SK-N-SH (cell line): Measurements from ENCODE around the gene CD81. TPM values are rescaled to one million over a fixed set of nuclear protein-coding genes. Genes with fewer than 3 reads are reported as not detected.
"Not testable (repeated sequence)": the region's sequence is repeated elsewhere in the genome, so short reads cannot be mapped to it uniquely, and the experiment has no call there.

Experiments used
- CTCF ChIA-PET: fragments of 300-600, 350-600 bp; formaldehyde crosslinking; extraction: SDS; loops from one replicate; lab custom pipeline; 2021; lab: Yijun Ruan, JAX
- POLR2A ChIA-PET: fragments of 350-600 bp; sonication (Branson Sonifier 250); formaldehyde crosslinking; extraction: SDS; loops from one replicate; lab custom pipeline; 2020; ENCODE audit warnings: antibody characterized with exemption, inconsistent platforms; lab: Yijun Ruan, JAX
- DNase-seq: peaks from one replicate; pipeline ENCODE4 v3.0.0; 2012
- H2AFZ ChIP-seq: fragments of 200-600 bp; sonication (generic); 2 replicates; pipeline ENCODE4 v1.8.1; 2016; ENCODE audit warnings: antibody characterized with exemption, mild to moderate bottlenecking, low read depth
- H3F3A ChIP-seq: fragments of 200-600 bp; sonication (generic); replicated peaks from 2 replicates; pipeline ENCODE3; 2016; ENCODE audit warnings: antibody characterized with exemption, mild to moderate bottlenecking; ENCODE audit not compliant: insufficient read depth
- H3K27ac ChIP-seq, 2 experiments: fragments of 200-500 bp in 1 of 2; fragments of 200-600 bp in 1 of 2; sonication (Bioruptor generic) in 1 of 2; sonication (generic), shearing (Covaris generic) in 1 of 2; 2 replicates each; pipeline versions ENCODE4 v1.5.1 to v1.6.1; 2014 to 2016; ENCODE audit warnings: low read depth in 2 of 2, inconsistent platforms in 1 of 2, low read length in 1 of 2, mild to moderate bottlenecking in 1 of 2, mixed read lengths in 1 of 2
- H3K27me3 ChIP-seq: fragments of 200-600 bp; sonication (generic), shearing (Covaris generic); 2 replicates; pipeline ENCODE4 v1.6.1; 2016; ENCODE audit warnings: mixed run types; ENCODE audit not compliant: insufficient read depth
- H3K36me3 ChIP-seq, 2 experiments: fragments of 200-500 bp in 1 of 2; fragments of 200-600 bp in 1 of 2; sonication (Bioruptor generic) in 1 of 2; sonication (generic) in 1 of 2; replicated peaks in 1 of 2; 2 replicates each; pipeline versions ENCODE3 to v1.5.1; 2014 to 2016; ENCODE audit warnings: low read length in 1 of 2, mild to moderate bottlenecking in 1 of 2; ENCODE audit not compliant: insufficient read depth in 2 of 2, control insufficient read depth in 1 of 2
- H3K4me1 ChIP-seq, 2 experiments: fragments of 200-500 bp in 1 of 2; fragments of 200-600 bp in 1 of 2; sonication (Bioruptor generic) in 1 of 2; sonication (generic), shearing (Covaris generic) in 1 of 2; 2 replicates each; pipeline versions ENCODE4 v1.5.1 to v1.6.1; 2014 to 2016; ENCODE audit warnings: low read depth in 1 of 2, low read length in 1 of 2, mixed run types in 1 of 2; ENCODE audit not compliant: insufficient read depth in 2 of 2, control insufficient read depth in 1 of 2
- H3K4me2 ChIP-seq: fragments of 200-600 bp; sonication (generic), shearing (Covaris generic); 2 replicates; pipeline ENCODE4 v1.6.1; 2017; ENCODE audit warnings: mixed run types
- H3K4me3 ChIP-seq, 2 experiments: fragments of 200-500 bp in 1 of 2; fragments of 200-600 bp in 1 of 2; sonication (Bioruptor generic) in 1 of 2; sonication (generic), shearing (Covaris generic) in 1 of 2; 2 replicates each; pipeline versions ENCODE4 v1.5.1 to v1.8.1; 2014 to 2016; ENCODE audit warnings: low read depth in 2 of 2, inconsistent platforms in 1 of 2, low read length in 1 of 2, mild to moderate bottlenecking in 1 of 2, mixed read lengths in 1 of 2, moderate library complexity in 1 of 2
- H3K79me2 ChIP-seq: fragments of 200-600 bp; sonication (generic); 2 replicates; pipeline ENCODE4 v1.8.1; 2017; ENCODE audit warnings: mild to moderate bottlenecking; ENCODE audit not compliant: insufficient read depth
- H3K9ac ChIP-seq: fragments of 200-600 bp; sonication (generic); 2 replicates; pipeline ENCODE4 v1.6.1; 2017; ENCODE audit warnings: mixed run types
- H3K9me2 ChIP-seq: fragments of 200-600 bp; sonication (generic); 2 replicates; pipeline ENCODE4 v1.6.1; 2017; ENCODE audit warnings: mixed run types
- H3K9me3 ChIP-seq: fragments of 200-600 bp; sonication (generic); 2 replicates; pipeline ENCODE4 v1.6.1; 2017; ENCODE audit warnings: mixed run types, mild to moderate bottlenecking, moderate library complexity
- H4K20me1 ChIP-seq: fragments of 200-600 bp; sonication (generic); 2 replicates; pipeline ENCODE4 v1.6.1; 2017; ENCODE audit warnings: mild to moderate bottlenecking, mixed run types; ENCODE audit not compliant: insufficient read depth
- FOSL2 ChIP-seq: IDR thresholded peaks from 2 replicates; pipeline ENCODE4 v1.4.0; 2012; ENCODE audit warnings: low read depth, mild to moderate bottlenecking, moderate library complexity, borderline replicate concordance
- FOXM1 ChIP-seq: IDR thresholded peaks from 2 replicates; pipeline ENCODE4 v1.4.0; 2012; ENCODE audit warnings: low read depth, mild to moderate bottlenecking
- NFIC ChIP-seq: IDR thresholded peaks from 2 replicates; pipeline ENCODE4 v1.4.0; 2012; ENCODE audit warnings: borderline replicate concordance
- NRF1 ChIP-seq: IDR thresholded peaks from 2 replicates; pipeline ENCODE4 v1.6.1; 2012; ENCODE audit warnings: low read depth, mild to moderate bottlenecking, low read length
- RAD21 ChIP-seq: IDR thresholded peaks from 2 replicates; pipeline ENCODE4 v1.6.1; 2012; ENCODE audit warnings: mild to moderate bottlenecking, low read length
- RCOR1 ChIP-seq: fragments of 150-350 bp; IDR thresholded peaks from 2 replicates; pipeline ENCODE4 v1.6.1; 2017; ENCODE audit warnings: antibody characterized with exemption, low read length
- RFX5 ChIP-seq: IDR thresholded peaks from 2 replicates; pipeline ENCODE4 v1.6.1; 2012; ENCODE audit warnings: mild to moderate bottlenecking, improper control_type of control experiment, low read length
- RXRA ChIP-seq: IDR thresholded peaks from 2 replicates; pipeline ENCODE4 v1.4.0; 2012; ENCODE audit warnings: low read depth, mild to moderate bottlenecking, borderline replicate concordance
- SMC3 ChIP-seq: IDR thresholded peaks from 2 replicates; pipeline ENCODE4 v1.6.1; 2012; ENCODE audit warnings: low read depth, low read length, improper control_type of control experiment
- TAF1 ChIP-seq: IDR thresholded peaks from 2 replicates; pipeline ENCODE4 v1.6.1; 2012; ENCODE audit warnings: low read depth, mild to moderate bottlenecking, low read length, moderate library complexity, borderline replicate concordance
- TEAD4 ChIP-seq: IDR thresholded peaks from 2 replicates; pipeline ENCODE4 v1.4.0; 2012; ENCODE audit warnings: mild to moderate bottlenecking, borderline replicate concordance; ENCODE audit not compliant: insufficient read depth
- WGBS: methylation state at CpG from one replicate; pipeline ENCODE4 v1.1.6; 2017; ENCODE audit warnings: low lambda C conversion rate; 5-methylcytosine and 5-hydroxymethylcytosine counted together
- polyA plus RNA-seq, 3 experiments: library from polyadenylated mRNA; depleted of rRNA; stranded (reverse); fragments of >200 nt; gene quantifications; 2 replicates each; pipeline ENCODE4 v1.2.3, GENCODE V29; 2012
- TF ChIP-seq, protein P1 (sequence below): IDR thresholded peaks from 2 replicates; pipeline ENCODE4; 2012
- TF ChIP-seq, protein P2 (sequence below): IDR thresholded peaks from 2 replicates; pipeline ENCODE4 v1.4.0; 2012; ENCODE audit warnings: low read depth, borderline replicate concordance
- TF ChIP-seq, protein P3 (sequence below): IDR thresholded peaks from 2 replicates; pipeline ENCODE4 v1.6.1; 2012; ENCODE audit warnings: mild to moderate bottlenecking, low read depth, low read length, moderate library complexity

The CD81 gene
- polyA plus RNA-seq, 1 of the 3 experiments (the other 2 are of a cell fraction): 517 TPM

DNA sequence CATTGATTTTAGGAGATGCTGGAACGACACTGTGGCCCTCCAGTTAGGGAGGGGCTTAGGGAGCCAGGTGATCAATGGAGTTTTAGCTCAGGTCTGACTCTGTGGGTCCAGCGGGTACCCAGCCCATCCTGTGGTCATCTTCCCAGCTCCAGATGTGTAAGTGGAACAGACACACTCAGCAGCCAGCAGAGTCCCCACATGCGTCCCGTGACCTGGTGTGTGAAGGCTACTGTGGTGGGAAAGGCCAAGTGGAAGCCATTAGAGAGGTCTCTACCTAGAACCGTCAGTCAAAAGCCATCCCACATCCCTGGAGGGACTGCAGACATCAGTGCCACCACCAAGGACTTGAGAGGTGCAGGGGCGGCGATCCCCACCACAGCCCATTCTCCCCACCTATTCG lies 19.9 kb upstream of the CD81 start:
- DNase-seq: no peak
- no peaks in the 10 kb centered on the region for H3K36me3 ChIP-seq
- WGBS: 13% methylated on average over 4 of the region's 8 CpGs
- H3F3A ChIP-seq: no peaks in the 10 kb centered on the region
- H3K79me2 ChIP-seq: no peaks in the 10 kb centered on the region
- H3K4me2 ChIP-seq: no peak overlapping the region
- H3K27me3 ChIP-seq: no peaks in the 10 kb centered on the region
- CTCF ChIA-PET: no interaction called here
- H3K9me3 ChIP-seq: no peaks in the 10 kb centered on the region
- POLR2A ChIA-PET: no interaction called here
- H4K20me1 ChIP-seq: no peaks in the 10 kb centered on the region
- TF ChIP-seq RAD21: no peak
- no peak for TF ChIP-seq FOSL2
- no peak overlapping the region for H3K27ac ChIP-seq
- no peaks in the 10 kb centered on the region for H3K4me1 ChIP-seq
- H2AFZ ChIP-seq: no peak overlapping the region
- H3K4me3 ChIP-seq: no peak overlapping the region
- H3K9me2 ChIP-seq: no peaks in the 10 kb centered on the region
- H3K9ac ChIP-seq: no peak overlapping the region

DNA sequence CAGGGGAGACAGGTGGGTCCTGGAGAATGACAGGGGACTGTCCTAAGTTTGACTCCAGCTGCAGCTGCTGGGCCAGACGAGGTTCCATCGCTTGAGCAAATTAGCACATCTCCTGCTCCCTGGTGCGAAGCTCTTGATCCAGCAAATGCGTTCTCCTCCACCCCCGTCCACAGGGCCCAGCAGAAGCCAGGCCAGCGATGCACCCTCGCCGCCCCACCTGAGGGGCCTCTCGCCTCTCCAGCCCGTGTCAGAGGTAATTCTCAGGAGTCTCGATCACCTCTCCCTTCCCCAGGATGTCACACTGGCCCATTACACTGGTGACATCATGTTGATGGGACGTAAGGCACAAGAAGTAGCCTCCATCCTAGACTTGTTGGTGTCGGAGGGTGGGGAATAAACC lies 19.5 kb upstream of the CD81 start:
- H3F3A ChIP-seq, H3K27ac ChIP-seq, H3K9me3 ChIP-seq, H3K9me2 ChIP-seq, H3K4me1 ChIP-seq, H4K20me1 ChIP-seq, H3K4me3 ChIP-seq, H3K27me3 ChIP-seq, H3K36me3 ChIP-seq, H3K79me2 ChIP-seq, H2AFZ ChIP-seq, H3K9ac ChIP-seq, DNase-seq, CTCF ChIA-PET, H3K4me2 ChIP-seq, POLR2A ChIA-PET: not testable (repeated sequence)
- WGBS: 69% methylated on average over 10 of the region's 13 CpGs

DNA sequence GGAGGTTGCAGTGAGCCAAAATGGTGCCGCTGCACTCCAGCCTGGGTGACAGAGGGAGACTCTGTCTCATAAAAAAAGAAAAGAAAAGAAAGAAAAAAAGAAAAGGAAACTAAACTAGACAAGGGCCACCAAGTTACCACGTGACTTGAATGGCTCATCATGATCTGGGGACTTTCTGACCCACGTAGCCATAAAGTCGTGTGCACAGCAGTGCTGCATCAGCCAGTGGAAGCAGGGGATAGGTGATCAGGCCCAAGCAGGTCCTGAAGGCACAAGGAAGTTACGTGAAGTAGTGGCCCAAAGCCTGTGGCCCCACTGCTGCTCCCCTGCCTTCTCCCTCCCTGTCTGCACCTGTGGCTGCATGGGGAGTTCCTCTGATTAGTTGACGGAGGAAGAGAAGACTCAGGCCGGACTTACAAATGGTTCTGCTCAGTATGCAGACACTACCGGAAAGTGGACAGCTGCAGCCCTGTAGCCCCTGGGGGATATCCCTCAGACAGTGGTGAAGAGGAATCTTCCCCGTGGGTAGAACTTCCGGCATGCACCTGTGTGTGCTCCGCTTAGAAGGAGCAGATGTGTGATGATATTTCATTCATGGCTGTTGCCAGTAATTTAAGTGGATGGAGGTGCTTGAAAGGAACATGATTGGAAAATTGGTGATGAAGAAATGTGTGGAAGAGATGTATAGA lies 18.2 kb upstream of the CD81 start:
- no peak for DNase-seq
- H3K9ac ChIP-seq: no peak overlapping the region
- no peak overlapping the region for H3K4me2 ChIP-seq
- no peak overlapping the region for H3K4me3 ChIP-seq
- no peaks in the 10 kb centered on the region for H3K9me2 ChIP-seq
- H3K4me1 ChIP-seq: no peaks in the 10 kb centered on the region; a peak in 1 of 4 replicates
- H3K27me3 ChIP-seq: no peaks in the 10 kb centered on the region
- H3F3A ChIP-seq: no peaks in the 10 kb centered on the region
- no peaks in the 10 kb centered on the region for H3K79me2 ChIP-seq
- 77% methylated on average over 11 of the region's 11 CpGs for WGBS
- no peak overlapping the region for H2AFZ ChIP-seq
- no peak overlapping the region for H3K27ac ChIP-seq
- no peaks in the 10 kb centered on the region for H3K36me3 ChIP-seq
- ChIA-PET CTCF (interaction anchor here (1.5 kb wide), 1 partner anchor 62 kb away, joined by 7 read pairs; no protein-coding TSS in a partner anchor), POLR2A (no interaction called here)
- H3K9me3 ChIP-seq: no peaks in the 10 kb centered on the region
- no peaks in the 10 kb centered on the region for H4K20me1 ChIP-seq
- no peak for TF ChIP-seq FOXM1
- no peak for TF ChIP-seq SMC3
- TF ChIP-seq, protein P1, sequence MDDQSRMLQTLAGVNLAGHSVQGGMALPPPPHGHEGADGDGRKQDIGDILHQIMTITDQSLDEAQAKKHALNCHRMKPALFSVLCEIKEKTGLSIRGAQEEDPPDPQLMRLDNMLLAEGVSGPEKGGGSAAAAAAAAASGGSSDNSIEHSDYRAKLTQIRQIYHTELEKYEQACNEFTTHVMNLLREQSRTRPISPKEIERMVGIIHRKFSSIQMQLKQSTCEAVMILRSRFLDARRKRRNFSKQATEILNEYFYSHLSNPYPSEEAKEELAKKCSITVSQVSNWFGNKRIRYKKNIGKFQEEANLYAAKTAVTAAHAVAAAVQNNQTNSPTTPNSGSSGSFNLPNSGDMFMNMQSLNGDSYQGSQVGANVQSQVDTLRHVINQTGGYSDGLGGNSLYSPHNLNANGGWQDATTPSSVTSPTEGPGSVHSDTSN: no peak
- TF ChIP-seq, protein P2, sequence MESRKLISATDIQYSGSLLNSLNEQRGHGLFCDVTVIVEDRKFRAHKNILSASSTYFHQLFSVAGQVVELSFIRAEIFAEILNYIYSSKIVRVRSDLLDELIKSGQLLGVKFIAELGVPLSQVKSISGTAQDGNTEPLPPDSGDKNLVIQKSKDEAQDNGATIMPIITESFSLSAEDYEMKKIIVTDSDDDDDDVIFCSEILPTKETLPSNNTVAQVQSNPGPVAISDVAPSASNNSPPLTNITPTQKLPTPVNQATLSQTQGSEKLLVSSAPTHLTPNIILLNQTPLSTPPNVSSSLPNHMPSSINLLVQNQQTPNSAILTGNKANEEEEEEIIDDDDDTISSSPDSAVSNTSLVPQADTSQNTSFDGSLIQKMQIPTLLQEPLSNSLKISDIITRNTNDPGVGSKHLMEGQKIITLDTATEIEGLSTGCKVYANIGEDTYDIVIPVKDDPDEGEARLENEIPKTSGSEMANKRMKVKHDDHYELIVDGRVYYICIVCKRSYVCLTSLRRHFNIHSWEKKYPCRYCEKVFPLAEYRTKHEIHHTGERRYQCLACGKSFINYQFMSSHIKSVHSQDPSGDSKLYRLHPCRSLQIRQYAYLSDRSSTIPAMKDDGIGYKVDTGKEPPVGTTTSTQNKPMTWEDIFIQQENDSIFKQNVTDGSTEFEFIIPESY: no peak
- no peak for TF ChIP-seq TAF1
- TF ChIP-seq, protein P3, sequence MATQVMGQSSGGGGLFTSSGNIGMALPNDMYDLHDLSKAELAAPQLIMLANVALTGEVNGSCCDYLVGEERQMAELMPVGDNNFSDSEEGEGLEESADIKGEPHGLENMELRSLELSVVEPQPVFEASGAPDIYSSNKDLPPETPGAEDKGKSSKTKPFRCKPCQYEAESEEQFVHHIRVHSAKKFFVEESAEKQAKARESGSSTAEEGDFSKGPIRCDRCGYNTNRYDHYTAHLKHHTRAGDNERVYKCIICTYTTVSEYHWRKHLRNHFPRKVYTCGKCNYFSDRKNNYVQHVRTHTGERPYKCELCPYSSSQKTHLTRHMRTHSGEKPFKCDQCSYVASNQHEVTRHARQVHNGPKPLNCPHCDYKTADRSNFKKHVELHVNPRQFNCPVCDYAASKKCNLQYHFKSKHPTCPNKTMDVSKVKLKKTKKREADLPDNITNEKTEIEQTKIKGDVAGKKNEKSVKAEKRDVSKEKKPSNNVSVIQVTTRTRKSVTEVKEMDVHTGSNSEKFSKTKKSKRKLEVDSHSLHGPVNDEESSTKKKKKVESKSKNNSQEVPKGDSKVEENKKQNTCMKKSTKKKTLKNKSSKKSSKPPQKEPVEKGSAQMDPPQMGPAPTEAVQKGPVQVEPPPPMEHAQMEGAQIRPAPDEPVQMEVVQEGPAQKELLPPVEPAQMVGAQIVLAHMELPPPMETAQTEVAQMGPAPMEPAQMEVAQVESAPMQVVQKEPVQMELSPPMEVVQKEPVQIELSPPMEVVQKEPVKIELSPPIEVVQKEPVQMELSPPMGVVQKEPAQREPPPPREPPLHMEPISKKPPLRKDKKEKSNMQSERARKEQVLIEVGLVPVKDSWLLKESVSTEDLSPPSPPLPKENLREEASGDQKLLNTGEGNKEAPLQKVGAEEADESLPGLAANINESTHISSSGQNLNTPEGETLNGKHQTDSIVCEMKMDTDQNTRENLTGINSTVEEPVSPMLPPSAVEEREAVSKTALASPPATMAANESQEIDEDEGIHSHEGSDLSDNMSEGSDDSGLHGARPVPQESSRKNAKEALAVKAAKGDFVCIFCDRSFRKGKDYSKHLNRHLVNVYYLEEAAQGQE: no peak
- no peak for TF ChIP-seq NFIC
- no peak for TF ChIP-seq RCOR1
- no peak for TF ChIP-seq NRF1
- TF ChIP-seq RFX5: no peak
- no peak for TF ChIP-seq RAD21
- TF ChIP-seq TEAD4: no peak
- no peak for TF ChIP-seq RXRA
